Gastrocnemius medialis (tissue), 4 donors: ENCODE measurements around the gene NOX5.

Experiments
- POLR2A ChIP-seq, 2 donors: fragments of 450-650 bp; IDR thresholded peaks; one replicate each; pipeline ENCODE4 v1.6.1; 2017; ENCODE audit warnings: antibody characterized with exemption in 2 of 2, mild to moderate bottlenecking in 2 of 2, moderate library complexity in 2 of 2
- TF ChIP-seq, protein P1 (sequence below), 5 experiments: fragments of 450-650 bp in 3 of 5; fragments of 200-600 bp in 2 of 5; sonication (generic) in 2 of 5; IDR thresholded peaks in 4 of 5; conservative IDR thresholded peaks in 1 of 5; 1 replicate in 4 of 5; 2 replicates in 1 of 5; pipeline ENCODE4 v1.5.1; 2016 to 2019; ENCODE audit warnings: antibody characterized with exemption in 5 of 5, mild to moderate bottlenecking in 3 of 5, moderate library complexity in 3 of 5

DNA sequence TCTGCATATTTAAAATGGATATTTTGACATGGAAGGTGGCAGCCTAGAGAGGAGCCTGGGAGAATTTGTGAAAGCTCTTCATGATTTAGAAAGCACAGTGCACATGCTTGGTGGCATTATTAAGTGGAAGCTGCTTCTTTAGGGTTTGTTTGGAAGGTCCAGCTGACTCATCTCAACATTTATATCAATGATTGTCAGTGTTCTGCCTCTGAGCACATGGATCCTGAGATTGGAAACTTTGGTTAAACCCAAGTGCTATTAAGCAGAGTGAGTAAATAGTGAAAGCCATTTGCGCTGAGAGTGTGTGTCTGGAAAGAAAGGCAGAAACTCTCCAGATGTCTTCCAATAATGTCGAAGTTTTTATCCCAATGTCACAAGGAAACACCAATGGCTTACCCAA, 7.4 kb downstream of the NOX5 start:
- TF ChIP-seq, protein P1, sequence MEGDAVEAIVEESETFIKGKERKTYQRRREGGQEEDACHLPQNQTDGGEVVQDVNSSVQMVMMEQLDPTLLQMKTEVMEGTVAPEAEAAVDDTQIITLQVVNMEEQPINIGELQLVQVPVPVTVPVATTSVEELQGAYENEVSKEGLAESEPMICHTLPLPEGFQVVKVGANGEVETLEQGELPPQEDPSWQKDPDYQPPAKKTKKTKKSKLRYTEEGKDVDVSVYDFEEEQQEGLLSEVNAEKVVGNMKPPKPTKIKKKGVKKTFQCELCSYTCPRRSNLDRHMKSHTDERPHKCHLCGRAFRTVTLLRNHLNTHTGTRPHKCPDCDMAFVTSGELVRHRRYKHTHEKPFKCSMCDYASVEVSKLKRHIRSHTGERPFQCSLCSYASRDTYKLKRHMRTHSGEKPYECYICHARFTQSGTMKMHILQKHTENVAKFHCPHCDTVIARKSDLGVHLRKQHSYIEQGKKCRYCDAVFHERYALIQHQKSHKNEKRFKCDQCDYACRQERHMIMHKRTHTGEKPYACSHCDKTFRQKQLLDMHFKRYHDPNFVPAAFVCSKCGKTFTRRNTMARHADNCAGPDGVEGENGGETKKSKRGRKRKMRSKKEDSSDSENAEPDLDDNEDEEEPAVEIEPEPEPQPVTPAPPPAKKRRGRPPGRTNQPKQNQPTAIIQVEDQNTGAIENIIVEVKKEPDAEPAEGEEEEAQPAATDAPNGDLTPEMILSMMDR (IDR thresholded peaks at IDR 0.05 in 4 of 5, conservative IDR thresholded peaks at IDR 0.05 in 1 of 5) = no peak
- TF ChIP-seq POLR2A (IDR thresholded peaks at IDR 0.05) = no peak
